Measurements from ENCODE around the gene KRTAP4-5. TPM values are rescaled to one million over a fixed set of nuclear protein-coding genes. Genes with fewer than 3 reads are reported as not detected.
"Not testable (repeated sequence)": the region's sequence is repeated elsewhere in the genome, so short reads cannot be mapped to it uniquely, and the experiment has no call there.

Gene KRTAP4-5
- total and polyA plus RNA-seq, 2 donors: not detected

- Histone ChIP-seq H3K27ac (ENCODE audit: low read depth in 1 of 2, low read length in 1 of 2) (no peak overlapping the region), H3K4me1 (ENCODE audit: control insufficient read depth in 2 of 2, insufficient read depth in 2 of 2, low read length in 2 of 2) (no peaks in the 10 kb centered on the region), H3K27me3 (ENCODE audit: control insufficient read depth in 2 of 2, insufficient read depth in 1 of 2, low read length in 1 of 2) (no peaks in the 10 kb centered on the region), H3K36me3 (ENCODE audit: control insufficient read depth in 2 of 2, insufficient read depth in 2 of 2, low read length in 1 of 2) (no peaks in the 10 kb centered on the region), H3K4me3 (ENCODE audit: low read length in 2 of 2) (no peak overlapping the region), H3K9me3 (ENCODE audit: control insufficient read depth in 2 of 2, insufficient read depth in 1 of 2, low read length in 1 of 2) (no peaks in the 10 kb centered on the region)
- no peak for DNase-seq (ENCODE audit: low read depth in 6 of 9, low spot score in 9 of 9)
- 41% methylated on average over 2 of the region's 2 CpGs for WGBS
These were observed 15.5 kb downstream of the KRTAP4-5 start for GRCh38 chr17:41133880-41134735.

- 93% methylated on average over 3 of the region's 3 CpGs for WGBS
- no peak overlapping the region for H3K27ac ChIP-seq (ENCODE audit: low read depth in 1 of 2, low read length in 1 of 2)
- no peaks in the 10 kb centered on the region for H3K27me3 ChIP-seq (ENCODE audit: control insufficient read depth in 2 of 2, insufficient read depth in 1 of 2, low read length in 1 of 2)
- no peaks in the 10 kb centered on the region for H3K9me3 ChIP-seq (ENCODE audit: control insufficient read depth in 2 of 2, insufficient read depth in 1 of 2, low read length in 1 of 2)
- H3K4me3 ChIP-seq (ENCODE audit: low read length in 2 of 2): no peak overlapping the region
- no peak for DNase-seq (ENCODE audit: low read depth in 6 of 9, low spot score in 9 of 9)
- no peaks in the 10 kb centered on the region for H3K36me3 ChIP-seq (ENCODE audit: control insufficient read depth in 2 of 2, insufficient read depth in 2 of 2, low read length in 1 of 2)
- H3K4me1 ChIP-seq (ENCODE audit: control insufficient read depth in 2 of 2, insufficient read depth in 2 of 2, low read length in 2 of 2): no peaks in the 10 kb centered on the region
These were observed 17.6 kb downstream of the KRTAP4-5 start for GRCh38 chr17:41131979-41132378.

- DNase-seq (ENCODE audit: low read depth in 6 of 9, low spot score in 9 of 9): no peak
- H3K27me3 ChIP-seq (ENCODE audit: control insufficient read depth in 2 of 2, insufficient read depth in 1 of 2, low read length in 1 of 2): no peaks in the 10 kb centered on the region
- no peaks in the 10 kb centered on the region for H3K9me3 ChIP-seq (ENCODE audit: control insufficient read depth in 2 of 2, insufficient read depth in 1 of 2, low read length in 1 of 2)
- H3K4me1 ChIP-seq (ENCODE audit: control insufficient read depth in 2 of 2, insufficient read depth in 2 of 2, low read length in 2 of 2): no peaks in the 10 kb centered on the region
- H3K36me3 ChIP-seq (ENCODE audit: control insufficient read depth in 2 of 2, insufficient read depth in 2 of 2, low read length in 1 of 2): no peaks in the 10 kb centered on the region
- no peak overlapping the region for H3K4me3 ChIP-seq (ENCODE audit: low read length in 2 of 2)
- H3K27ac ChIP-seq (ENCODE audit: low read depth in 1 of 2, low read length in 1 of 2): no peak overlapping the region
- WGBS: 97% methylated on average over 1 of the region's 1 CpG
These were observed 22.3 kb downstream of the KRTAP4-5 start for GRCh38 chr17:41127371-41127770.

- Histone ChIP-seq H3K4me3 (ENCODE audit: low read length in 2 of 2) (no peak overlapping the region), H3K36me3 (ENCODE audit: control insufficient read depth in 2 of 2, insufficient read depth in 2 of 2, low read length in 1 of 2) (no peaks in the 10 kb centered on the region), H3K4me1 (ENCODE audit: control insufficient read depth in 2 of 2, insufficient read depth in 2 of 2, low read length in 2 of 2) (no peaks in the 10 kb centered on the region), H3K27me3 (ENCODE audit: control insufficient read depth in 2 of 2, insufficient read depth in 1 of 2, low read length in 1 of 2) (no peaks in the 10 kb centered on the region), H3K9me3 (ENCODE audit: control insufficient read depth in 2 of 2, insufficient read depth in 1 of 2, low read length in 1 of 2) (no peaks in the 10 kb centered on the region), H3K27ac (ENCODE audit: low read depth in 1 of 2, low read length in 1 of 2) (no peak overlapping the region)
- 95% methylated on average over 3 of the region's 3 CpGs for WGBS
- no peak for DNase-seq (ENCODE audit: low read depth in 6 of 9, low spot score in 9 of 9)
These were observed 23.2 kb downstream of the KRTAP4-5 start for GRCh38 chr17:41126412-41126811.

- Histone ChIP-seq H3K4me1 (ENCODE audit: control insufficient read depth in 2 of 2, insufficient read depth in 2 of 2, low read length in 2 of 2) (no peaks in the 10 kb centered on the region), H3K27ac (ENCODE audit: low read depth in 1 of 2, low read length in 1 of 2) (no peak overlapping the region), H3K4me3 (ENCODE audit: low read length in 2 of 2) (no peak overlapping the region), H3K9me3 (ENCODE audit: control insufficient read depth in 2 of 2, insufficient read depth in 1 of 2, low read length in 1 of 2) (no peaks in the 10 kb centered on the region), H3K36me3 (ENCODE audit: control insufficient read depth in 2 of 2, insufficient read depth in 2 of 2, low read length in 1 of 2) (no peaks in the 10 kb centered on the region), H3K27me3 (ENCODE audit: control insufficient read depth in 2 of 2, insufficient read depth in 1 of 2, low read length in 1 of 2) (no peaks in the 10 kb centered on the region)
- 96% methylated on average over 2 of the region's 2 CpGs for WGBS
- no peak for DNase-seq (ENCODE audit: low read depth in 6 of 9, low spot score in 9 of 9)
These were observed 24.6 kb downstream of the KRTAP4-5 start for GRCh38 chr17:41125064-41125463.

- H3K27me3 ChIP-seq (ENCODE audit: control insufficient read depth in 2 of 2, insufficient read depth in 1 of 2, low read length in 1 of 2); H3K9me3 ChIP-seq (ENCODE audit: control insufficient read depth in 2 of 2, insufficient read depth in 1 of 2, low read length in 1 of 2); H3K4me3 ChIP-seq (ENCODE audit: low read length in 2 of 2); DNase-seq (ENCODE audit: low read depth in 6 of 9, low spot score in 9 of 9); H3K27ac ChIP-seq (ENCODE audit: low read depth in 1 of 2, low read length in 1 of 2); H3K4me1 ChIP-seq (ENCODE audit: control insufficient read depth in 2 of 2, insufficient read depth in 2 of 2, low read length in 2 of 2); H3K36me3 ChIP-seq (ENCODE audit: control insufficient read depth in 2 of 2, insufficient read depth in 2 of 2, low read length in 1 of 2): not testable (repeated sequence)
- WGBS: 82% methylated on average over 3 of the region's 3 CpGs
These were observed 25.6 kb downstream of the KRTAP4-5 start, which contains the start of gene KRTAP4-12 for GRCh38 chr17:41123991-41124371. TSS of gene KRTAP4-12 (minus strand) at chr17:41124182. CDS start at chr17:41124122, 60 bp downstream.

GRCh38 chr17:41123292-41123990 lies 26.2 kb downstream of the KRTAP4-5 start:
- H3K4me1 ChIP-seq (ENCODE audit: control insufficient read depth in 2 of 2, insufficient read depth in 2 of 2, low read length in 2 of 2); H3K4me3 ChIP-seq (ENCODE audit: low read length in 2 of 2); H3K27ac ChIP-seq (ENCODE audit: low read depth in 1 of 2, low read length in 1 of 2); H3K27me3 ChIP-seq (ENCODE audit: control insufficient read depth in 2 of 2, insufficient read depth in 1 of 2, low read length in 1 of 2); H3K36me3 ChIP-seq (ENCODE audit: control insufficient read depth in 2 of 2, insufficient read depth in 2 of 2, low read length in 1 of 2); DNase-seq (ENCODE audit: low read depth in 6 of 9, low spot score in 9 of 9); H3K9me3 ChIP-seq (ENCODE audit: control insufficient read depth in 2 of 2, insufficient read depth in 1 of 2, low read length in 1 of 2): not testable (repeated sequence)
- 94% methylated on average over 12 of the region's 12 CpGs for WGBS

- H3K9me3 ChIP-seq (ENCODE audit: control insufficient read depth in 2 of 2, insufficient read depth in 1 of 2, low read length in 1 of 2): no peaks in the 10 kb centered on the region
- no peaks in the 10 kb centered on the region for H3K4me1 ChIP-seq (ENCODE audit: control insufficient read depth in 2 of 2, insufficient read depth in 2 of 2, low read length in 2 of 2)
- H3K27me3 ChIP-seq (ENCODE audit: control insufficient read depth in 2 of 2, insufficient read depth in 1 of 2, low read length in 1 of 2): no peaks in the 10 kb centered on the region
- no peak for DNase-seq (ENCODE audit: low read depth in 6 of 9, low spot score in 9 of 9)
- H3K27ac ChIP-seq (ENCODE audit: low read depth in 1 of 2, low read length in 1 of 2): no peak overlapping the region
- 95% methylated on average over 2 of the region's 2 CpGs for WGBS
- H3K36me3 ChIP-seq (ENCODE audit: control insufficient read depth in 2 of 2, insufficient read depth in 2 of 2, low read length in 1 of 2): no peaks in the 10 kb centered on the region
- no peak overlapping the region for H3K4me3 ChIP-seq (ENCODE audit: low read length in 2 of 2)
These were observed 27.9 kb downstream of the KRTAP4-5 start for GRCh38 chr17:41121742-41122141.
